GM18858 (cell line): Measurements from ENCODE around the gene TWSG1.
"Not testable (repeated sequence)": the region's sequence is repeated elsewhere in the genome, so short reads cannot be mapped to it uniquely, and the experiment has no call there.

Experiments used
- ATAC-seq: cut with Tn5 transposase; IDR thresholded peaks from one replicate; pipeline ENCODE4 v1.9.1; 2021; ENCODE audit not compliant: unreplicated experiment

TWSG1 gene

DNA sequence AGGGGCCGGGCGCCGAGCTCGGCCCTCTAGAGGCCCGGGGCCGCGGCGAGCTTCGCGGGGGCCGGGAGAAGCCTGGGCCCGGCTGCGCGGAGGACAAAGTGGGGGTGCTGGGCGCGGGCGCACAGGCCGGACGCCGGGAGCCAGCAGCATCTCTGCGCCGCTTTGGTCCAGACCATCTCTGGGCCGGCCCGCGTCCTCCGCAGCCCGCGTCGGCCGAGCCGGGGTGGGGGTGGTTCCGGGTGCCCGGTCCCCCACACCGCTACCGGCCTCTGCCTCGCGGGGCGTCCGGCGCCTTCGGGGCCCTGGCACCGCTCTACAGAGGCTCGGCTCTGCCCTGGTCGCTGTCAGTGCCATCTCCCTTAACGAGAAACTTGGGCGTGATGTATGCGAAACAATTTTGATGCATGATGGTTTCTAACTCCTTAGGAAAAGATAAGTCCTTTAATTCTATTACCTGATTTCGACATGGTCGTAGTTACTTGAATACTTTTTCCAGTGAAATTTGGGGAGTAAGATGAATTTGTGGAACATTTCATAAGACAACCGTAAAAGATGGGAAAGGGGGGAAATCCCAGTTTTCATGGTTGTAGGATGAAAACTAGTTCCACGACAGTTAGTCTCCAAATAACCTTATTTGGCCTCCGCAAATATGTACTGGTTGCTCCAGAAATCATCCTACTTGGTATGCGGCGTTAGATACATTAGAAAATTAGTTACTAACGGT lies 562 bp downstream of the TWSG1 start:
- ATAC-seq: peak; percentile 21

DNA sequence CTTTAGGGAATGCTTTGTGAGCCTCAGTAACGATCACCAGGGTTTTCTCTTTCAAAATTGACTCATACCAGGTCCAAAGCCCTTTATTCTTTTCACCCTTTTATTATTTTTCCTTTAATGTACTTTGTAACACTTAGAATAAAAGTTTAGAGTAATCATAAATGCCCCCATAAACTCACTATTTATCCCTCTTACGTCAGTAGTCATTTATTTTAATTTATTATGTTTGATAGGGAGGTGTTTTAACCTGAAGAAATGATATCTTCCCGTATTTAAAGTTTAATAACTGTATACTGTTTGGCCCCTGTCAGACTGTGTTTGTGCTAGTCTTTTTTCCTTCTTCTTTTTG lies 1.1 kb downstream of the TWSG1 start:
- ATAC-seq: no peak

DNA sequence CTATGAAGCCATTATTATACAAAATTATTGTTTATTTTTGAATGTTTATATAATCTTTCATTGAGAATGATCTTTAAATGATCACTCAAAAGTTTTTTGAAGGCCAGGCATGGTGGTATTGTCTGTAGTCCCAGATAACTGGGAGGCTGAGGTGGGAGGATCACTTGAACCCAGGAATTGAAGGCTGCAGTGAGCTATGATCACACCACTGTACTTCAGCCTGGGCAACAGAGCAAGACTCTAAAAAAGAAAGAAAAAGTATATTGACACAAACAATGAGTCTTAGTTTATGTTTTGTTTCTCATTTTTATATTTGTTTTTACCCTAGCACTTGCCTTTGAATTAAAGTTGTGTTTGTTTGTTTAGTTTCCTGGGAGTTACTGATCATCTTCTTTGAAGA lies 2.3 kb downstream of the TWSG1 start:
- ATAC-seq: no peak

DNA sequence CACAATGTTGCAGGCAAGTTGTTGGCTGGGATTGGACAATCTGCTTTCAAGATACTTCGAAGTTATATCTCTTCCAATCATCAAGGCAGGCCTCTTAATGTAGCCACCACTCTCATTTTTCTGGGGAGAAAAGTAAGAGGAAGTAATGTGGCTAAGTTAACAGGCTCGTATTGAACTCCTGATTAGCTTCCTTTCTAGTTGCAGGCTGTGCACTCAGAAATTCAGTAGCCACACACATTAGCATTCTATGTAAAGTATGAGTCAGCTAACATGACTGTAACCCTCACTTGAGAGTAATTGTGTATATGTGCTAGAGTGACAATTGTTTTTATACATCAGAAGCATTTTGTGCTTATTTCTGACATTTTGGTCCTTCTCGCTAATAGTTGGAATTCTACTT lies 3.3 kb downstream of the TWSG1 start:
- no peak for ATAC-seq

DNA sequence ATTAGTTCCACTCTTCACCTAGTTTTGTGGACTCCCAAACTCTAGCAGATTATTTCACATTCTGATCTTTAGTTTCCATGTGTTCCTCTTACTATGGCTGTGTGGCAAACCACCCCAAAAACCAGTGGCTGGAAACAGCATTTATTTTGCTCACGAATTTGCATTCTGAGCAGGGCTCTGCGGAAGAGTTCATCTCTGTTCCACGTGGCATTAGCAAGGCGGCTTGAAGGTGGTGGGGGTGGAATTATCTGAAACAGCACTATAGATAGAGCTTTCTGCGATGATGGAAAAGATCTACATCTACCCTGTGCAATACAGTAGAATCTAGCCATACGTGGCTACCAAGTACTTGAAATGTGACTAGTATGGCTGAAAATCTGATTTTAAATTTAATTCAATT lies 5.9 kb downstream of the TWSG1 start:
- ATAC-seq: no peak

DNA sequence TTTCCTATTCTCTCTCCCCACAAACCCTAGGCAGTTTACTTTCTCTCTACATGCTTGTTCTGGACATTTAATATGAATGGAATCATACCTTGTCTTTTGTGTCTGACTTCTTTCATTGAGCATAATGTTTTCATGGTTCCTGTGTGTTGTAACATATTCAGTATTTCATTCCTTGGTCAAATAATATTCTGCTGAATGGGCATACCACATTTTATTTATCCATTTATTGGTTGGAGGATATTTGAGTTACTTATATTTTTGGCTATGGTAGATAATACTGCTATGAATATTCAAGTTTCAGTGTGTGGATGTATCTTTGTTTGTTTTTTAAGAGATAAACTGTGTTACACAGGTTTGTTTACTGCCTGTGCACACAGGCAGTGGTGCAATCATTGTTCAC lies 9.0 kb downstream of the TWSG1 start:
- ATAC-seq: no peak

DNA sequence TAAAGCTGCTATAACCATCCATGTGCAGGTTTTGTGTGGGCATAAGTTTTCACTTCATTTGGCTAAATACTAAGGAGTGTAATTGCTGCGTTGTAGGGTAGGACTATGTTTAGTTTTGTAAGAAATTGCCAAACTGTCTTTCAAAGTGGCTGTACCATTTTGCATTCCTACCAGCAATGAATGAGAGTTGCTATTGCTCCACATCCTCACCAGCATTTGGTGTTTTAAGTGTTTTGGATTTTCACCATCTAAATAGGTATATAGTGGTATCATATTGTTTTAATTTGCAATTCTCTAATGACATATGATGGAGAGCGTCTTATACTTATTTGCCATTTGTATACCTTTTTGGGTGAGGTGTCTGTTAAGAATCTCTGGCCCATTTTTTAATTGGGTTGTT lies 12.2 kb downstream of the TWSG1 start:
- no peak for ATAC-seq

DNA sequence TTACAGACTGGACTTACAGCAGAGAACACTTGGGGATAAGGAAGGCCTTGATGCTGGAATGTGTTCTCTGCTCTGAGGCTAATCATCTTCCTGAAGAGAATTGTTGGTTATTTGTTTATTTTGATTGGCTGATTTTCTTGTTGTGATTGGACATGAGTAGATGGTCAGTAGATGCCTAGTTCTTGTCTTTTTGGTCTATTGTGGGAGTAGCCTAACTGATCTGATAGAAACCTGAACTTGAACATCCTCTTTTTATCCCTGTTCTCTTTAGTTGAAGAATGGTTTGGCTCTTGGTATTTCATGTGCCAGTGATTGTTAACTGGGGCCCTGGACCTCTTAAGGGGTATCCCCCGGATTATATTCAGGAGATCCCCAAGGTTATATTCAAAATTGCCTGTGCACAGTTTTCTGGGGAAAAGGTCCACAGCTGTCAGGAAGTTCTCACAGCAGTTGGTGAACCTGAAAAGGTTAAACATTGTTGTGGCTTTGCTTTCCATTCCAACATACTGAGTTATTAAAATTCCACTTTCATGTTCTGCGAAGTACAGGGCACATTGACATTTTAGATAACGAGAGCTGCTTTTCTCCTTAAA lies 13.6 kb downstream of the TWSG1 start:
- no peak for ATAC-seq

DNA sequence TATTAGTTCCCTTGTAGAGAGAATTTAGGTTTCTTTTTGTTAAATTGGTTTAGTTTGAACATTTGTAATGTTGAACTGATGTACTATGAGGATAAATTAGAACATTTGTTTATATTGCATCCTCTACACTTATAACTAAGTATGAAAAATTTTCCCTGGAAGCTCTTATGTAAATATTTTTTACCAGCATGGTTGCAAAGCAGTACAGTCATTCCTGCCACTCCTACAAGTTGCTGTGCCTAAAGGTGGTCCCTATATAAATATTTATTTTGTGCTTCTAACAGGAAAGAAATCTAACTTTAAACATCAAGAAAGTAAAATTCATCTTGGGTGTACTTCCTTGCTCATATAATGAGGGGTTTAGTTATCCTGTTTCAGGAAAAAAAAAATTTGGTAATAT lies 14.2 kb downstream of the TWSG1 start:
- no peak for ATAC-seq

DNA sequence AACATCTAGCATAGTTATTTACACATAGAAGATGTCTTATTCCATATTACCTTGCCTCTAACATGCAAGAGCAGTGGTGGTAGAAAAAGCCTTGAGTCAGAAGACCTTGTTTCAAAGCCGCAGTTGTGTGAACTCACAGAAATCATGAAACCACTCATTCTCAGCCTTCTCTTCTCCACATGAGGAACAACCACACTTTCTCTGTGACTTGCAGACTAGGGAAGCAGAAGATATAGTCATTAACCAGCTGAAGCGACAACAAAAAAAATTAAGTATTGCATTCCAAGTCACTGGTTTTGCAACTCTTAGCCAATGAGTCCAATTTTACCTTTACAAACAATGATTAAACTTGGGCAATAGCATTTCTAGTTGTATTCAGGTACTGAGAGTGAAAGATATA lies 19.0 kb downstream of the TWSG1 start:
- peak; percentile 81 for ATAC-seq

DNA sequence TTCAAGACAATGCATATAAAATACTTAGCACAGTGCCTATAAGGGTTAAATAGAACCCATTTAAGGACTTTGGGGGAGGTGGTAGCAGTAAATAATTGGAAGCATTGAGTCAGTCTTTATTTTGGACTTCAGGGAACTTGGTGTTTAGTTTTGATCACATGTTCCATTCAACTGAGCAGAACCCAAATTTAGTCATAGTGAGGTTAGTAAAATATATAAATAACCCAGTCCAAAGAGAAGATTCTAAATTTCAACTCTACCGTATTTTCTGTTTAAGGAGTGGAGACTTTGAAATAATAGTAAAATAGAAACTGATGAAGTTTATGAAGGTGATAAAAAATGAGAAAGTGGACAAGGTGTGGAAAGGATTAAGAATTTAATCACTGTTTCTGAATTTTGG lies 19.7 kb downstream of the TWSG1 start:
- peak; percentile 47 for ATAC-seq

DNA sequence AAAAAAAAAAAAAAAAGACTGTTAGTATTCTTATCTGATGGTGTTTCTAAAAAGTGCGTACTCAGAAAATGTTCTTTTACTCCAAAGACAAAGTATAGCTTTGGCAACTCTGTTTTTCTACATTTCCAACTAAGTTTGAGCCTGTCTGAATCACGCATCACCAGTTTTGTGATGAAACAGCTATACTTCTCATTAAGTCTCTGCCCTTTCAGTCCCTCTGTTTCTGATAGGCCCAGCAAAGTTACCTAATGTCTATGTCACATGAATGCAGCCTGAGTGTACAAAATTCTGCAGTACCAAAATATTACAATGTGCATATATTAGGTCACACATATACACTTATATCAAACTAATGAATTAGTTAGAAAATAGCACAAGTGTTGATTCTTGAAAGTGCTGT lies 22.4 kb downstream of the TWSG1 start:
- ATAC-seq: no peak

DNA sequence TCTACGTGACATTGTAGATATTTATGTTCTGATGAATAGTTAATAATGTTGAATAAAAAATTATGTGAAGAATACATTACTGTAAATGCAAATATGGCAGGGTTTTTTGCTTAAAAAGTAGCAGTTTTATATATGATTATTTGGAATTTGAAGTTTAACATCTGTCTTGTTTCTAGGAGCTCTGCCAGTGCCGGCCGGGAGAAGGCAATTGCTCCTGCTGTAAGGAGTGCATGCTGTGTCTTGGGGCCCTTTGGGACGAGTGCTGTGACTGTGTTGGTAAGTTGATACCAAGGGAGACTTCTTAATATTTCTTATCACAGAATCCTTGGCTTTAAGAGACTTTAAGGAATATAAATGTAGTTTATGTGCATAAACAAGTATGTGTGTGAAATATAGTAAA lies 25.2 kb downstream of the TWSG1 start:
- no peak for ATAC-seq

DNA sequence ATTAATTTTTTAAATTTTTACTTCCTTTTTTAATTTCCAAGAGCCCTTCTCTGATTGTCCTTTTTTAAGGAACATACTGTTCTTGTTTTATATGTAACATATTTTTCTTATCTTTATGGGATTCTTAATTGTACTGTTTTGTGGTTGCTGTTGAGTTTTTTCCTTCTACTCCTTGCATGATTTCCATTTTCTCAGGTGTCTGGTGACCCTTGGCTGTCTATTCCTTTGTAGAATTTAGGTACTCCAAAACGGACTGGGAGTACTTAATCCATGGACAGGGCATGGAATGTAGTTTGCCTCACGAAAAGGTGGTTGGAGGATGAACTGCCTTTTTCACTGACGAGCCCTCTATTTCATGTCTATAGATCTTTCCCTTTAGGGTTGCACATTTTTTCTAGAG lies 26.6 kb downstream of the TWSG1 start:
- no peak for ATAC-seq

DNA sequence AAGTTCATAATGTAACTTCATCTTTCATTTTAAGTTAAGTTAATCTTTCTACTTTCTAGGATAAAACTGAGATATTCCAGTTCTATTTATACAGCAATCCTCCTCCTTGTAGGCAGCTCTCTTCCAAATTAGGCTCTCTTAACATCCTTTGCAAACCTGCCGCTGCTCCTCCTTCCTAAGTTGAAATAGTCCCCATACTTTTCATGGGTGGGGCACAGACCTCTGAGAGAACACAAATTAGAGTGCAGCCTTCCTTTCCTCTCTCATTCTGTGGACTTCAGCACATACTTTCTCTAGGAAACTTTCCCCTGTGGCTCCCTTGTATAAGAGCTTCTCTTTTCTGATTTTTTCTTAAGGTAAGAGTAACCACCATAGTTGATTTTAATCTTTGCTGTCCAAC lies 28.3 kb downstream of the TWSG1 start:
- ATAC-seq: no peak

DNA sequence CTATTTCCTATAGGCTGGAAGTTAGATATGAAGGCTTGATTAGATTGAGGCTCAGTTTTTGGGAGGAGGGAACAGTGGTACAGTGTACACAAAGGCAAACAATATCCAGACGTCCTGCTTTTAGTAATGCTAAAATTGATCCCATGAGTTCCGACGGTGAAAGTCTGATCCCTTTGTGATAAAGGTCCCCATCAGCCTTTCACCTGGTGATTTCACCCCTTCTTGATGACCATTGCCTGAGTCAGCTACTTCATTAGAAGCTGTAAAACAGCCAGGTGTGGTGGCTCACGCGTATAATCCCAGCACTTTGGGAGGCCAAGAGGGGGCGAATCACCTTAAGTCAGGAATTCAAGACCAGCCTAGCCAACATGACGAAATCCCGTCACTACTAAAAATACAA lies 29.7 kb downstream of the TWSG1 start:
- ATAC-seq: no peak

DNA sequence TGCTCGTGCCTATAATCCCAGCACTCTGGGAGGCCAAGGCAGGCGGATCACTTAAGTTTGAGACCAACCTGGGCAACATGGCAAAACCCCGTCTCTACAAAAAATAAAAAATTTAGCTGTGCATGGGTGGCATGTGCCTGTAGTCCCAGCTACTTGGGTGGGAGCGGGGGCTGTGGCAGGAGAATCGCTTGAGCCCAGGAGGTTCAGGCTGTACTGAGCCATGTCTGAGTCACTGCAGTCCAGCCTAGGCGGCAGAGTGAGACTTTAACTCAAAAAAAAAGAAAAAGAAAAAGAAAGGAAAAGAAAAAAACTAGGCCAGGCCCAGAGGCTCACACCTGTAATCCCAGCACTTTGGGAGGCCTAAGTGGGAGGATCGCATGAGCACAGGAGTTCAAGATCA lies 30.8 kb downstream of the TWSG1 start:
- ATAC-seq: no peak

DNA sequence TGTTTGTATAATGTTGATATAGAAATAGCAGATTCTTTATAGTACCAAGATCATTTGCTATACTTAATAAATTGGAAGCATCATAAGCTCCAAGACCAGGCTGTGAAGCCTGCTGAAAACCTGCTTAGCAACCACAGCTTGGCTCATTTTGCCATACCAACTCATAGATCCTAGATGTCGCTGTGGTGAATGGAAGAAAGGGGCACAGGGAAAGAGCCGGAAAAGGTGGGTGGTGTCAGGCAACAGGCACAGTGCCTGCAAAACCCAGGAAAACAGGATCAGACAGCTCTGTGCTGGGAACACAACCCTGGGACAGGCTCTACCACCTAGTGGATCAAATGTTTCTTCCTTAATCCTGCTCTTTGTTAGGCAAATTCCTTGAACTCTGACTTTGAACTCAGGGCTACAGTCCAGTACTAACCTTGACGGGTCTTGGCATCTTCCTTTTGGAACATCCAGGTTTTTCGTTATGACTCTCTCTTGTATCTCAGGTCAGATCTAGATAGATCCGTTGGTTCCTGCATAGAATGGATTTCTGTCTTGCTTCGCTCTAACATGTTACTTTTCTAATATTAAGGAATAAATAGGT lies 31.6 kb downstream of the TWSG1 start:
- no peak for ATAC-seq

DNA sequence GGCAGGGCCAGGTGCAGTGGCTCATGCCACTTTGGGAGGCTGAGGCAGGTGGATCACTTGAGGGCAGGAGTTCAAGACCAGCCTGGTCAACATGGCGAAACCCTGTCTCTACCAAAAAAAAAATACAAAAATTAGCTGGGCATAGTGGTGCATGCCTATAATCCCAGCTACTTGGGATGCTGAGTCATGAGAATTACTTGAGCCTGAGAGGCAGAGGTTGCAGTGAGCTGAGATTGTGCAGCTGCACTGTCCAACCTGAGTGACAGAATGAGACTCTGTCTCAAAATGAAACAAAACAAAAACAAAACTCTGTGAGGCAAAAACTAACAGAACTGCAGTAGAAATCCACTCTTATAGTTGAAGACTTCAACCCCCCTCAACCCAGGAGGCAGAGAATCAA lies 38.7 kb downstream of the TWSG1 start:
- not testable (repeated sequence) for ATAC-seq

DNA sequence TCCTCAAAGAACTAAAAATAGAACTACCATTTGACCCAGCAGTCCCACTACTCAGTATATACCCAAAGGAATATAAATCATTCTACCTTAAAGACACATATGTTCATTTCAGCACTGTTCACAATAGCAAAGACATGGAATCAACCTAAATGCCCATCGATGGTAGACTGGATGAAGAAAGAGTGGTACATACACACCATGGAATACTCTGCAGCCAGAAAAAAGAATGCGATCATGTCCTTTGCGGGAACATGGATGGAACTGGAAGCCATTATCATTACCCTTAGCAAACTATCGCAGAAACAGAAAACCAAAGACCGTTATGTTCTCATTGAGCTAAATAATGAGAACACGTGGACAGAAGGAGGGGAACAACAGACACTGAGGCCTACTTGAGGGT lies 44.5 kb downstream of the TWSG1 start:
- ATAC-seq: no peak

DNA sequence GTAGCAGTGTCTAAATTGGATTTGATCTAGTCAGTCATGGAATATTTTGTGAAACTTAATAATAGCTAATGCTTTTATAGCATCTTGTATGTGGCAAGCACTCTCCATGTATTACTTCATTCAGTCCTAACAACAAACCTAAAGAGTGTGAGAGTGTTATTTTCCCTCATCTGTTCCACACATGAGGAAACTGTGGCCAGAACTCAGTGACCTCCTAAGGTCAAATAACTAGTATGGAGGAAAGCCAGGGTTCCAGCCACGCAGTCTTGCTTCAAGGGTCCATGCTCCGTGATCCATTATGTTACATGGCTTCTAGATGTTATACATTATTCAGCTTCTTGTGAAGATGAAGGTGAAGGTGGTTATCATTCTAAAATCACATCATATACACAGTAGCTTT lies 45.5 kb downstream of the TWSG1 start:
- ATAC-seq: no peak

DNA sequence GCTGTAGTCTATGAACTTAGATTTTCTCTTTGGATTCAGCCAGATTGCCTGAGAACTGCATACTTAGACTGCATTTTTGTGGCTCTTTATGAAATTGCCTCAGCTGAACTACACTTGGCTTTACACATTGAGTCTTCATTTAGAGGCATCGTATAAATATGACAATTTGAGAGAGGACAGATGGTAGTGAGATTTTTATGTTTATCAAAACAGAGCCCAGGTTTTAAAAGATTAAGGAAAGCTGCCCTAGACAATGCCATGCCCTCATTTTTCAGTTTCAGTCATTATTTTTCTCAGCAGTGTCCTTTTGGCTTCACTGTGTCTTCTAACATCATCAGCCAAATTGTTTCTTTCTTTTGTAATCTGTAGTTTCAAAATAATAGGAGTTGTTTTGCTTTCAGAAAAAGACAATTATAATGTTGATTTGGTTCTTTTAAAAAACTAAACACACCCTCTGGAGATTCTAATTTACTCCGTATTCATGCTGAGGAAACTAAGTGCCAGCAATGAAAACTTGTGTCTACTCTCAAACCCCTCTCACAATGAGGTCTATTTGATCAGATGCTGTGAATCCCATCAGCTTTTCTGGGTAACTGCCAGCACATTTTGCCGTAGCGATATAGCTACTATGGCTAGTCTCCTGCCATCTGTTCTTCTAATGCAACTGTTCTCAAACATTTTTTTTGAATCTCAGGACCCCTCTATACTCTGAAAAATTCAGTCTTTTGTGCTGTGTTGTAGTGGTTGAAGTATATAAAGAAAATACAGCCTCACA lies 46.2 kb downstream of the TWSG1 start:
- no peak for ATAC-seq
